Breast epithelium (tissue), 3 donors: ENCODE data around the gene CA5B.
"Not testable (repeated sequence)": the region's sequence is repeated elsewhere in the genome, so short reads cannot be mapped to it uniquely, and the experiment has no call there.

Source experiments
- POLR2A ChIP-seq: fragments of 450-650 bp; IDR thresholded peaks from one replicate; pipeline ENCODE4 v1.6.1; 2016; ENCODE audit warnings: antibody characterized with exemption, mild to moderate bottlenecking, moderate library complexity
- POLR2AphosphoS5 ChIP-seq, 3 donors: sonication (generic); formaldehyde crosslinking; IDR thresholded peaks; one replicate each; pipeline ENCODE4 v1.6.1; 2017; ENCODE audit warnings: antibody characterized with exemption in 3 of 3
- TF ChIP-seq, protein P1 (sequence below), 3 donors: fragments of 450-650 bp; IDR thresholded peaks; one replicate each; pipeline ENCODE4 v1.5.1; 2016 to 2017; ENCODE audit warnings: antibody characterized with exemption in 3 of 3, mild to moderate bottlenecking in 3 of 3, moderate library complexity in 3 of 3

DNA sequence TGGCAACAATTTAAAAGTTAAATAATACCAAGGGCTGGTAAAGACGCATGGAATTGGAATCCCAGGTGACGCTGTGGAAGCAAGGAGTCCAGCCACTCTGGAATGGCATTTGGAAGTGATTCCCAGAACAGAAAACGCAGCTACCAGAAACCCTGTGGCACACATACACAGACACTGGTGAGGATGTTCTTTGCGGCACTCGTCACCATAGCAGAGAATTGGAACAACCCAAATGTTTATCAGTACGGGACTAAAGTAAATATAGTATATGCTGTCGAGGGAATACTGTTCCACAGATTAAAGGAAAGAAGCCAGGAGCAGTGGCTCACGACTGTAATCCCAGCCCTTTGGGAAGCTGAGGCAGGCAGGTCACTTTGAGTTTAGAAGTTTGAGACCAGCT, 33.8 kb upstream of the CA5B start:
- TF ChIP-seq POLR2AphosphoS5 (IDR thresholded peaks at IDR 0.05); POLR2A: not testable (repeated sequence)
- TF ChIP-seq, protein P1, sequence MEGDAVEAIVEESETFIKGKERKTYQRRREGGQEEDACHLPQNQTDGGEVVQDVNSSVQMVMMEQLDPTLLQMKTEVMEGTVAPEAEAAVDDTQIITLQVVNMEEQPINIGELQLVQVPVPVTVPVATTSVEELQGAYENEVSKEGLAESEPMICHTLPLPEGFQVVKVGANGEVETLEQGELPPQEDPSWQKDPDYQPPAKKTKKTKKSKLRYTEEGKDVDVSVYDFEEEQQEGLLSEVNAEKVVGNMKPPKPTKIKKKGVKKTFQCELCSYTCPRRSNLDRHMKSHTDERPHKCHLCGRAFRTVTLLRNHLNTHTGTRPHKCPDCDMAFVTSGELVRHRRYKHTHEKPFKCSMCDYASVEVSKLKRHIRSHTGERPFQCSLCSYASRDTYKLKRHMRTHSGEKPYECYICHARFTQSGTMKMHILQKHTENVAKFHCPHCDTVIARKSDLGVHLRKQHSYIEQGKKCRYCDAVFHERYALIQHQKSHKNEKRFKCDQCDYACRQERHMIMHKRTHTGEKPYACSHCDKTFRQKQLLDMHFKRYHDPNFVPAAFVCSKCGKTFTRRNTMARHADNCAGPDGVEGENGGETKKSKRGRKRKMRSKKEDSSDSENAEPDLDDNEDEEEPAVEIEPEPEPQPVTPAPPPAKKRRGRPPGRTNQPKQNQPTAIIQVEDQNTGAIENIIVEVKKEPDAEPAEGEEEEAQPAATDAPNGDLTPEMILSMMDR (IDR thresholded peaks at IDR 0.05): not testable (repeated sequence)
